ENCODE data around the gene LRP6.

The LRP6 gene

GRCh38 chr12:12229556-12230092 lies 37.2 kb downstream of the LRP6 start:
- Histone ChIP-seq H3K36me3 (ENCODE audit: control insufficient read depth, insufficient read depth, low read length) (no peaks in the 10 kb centered on the region), H3K4me3 (replicated peaks; ENCODE audit: low read depth, low read length) (no peak overlapping the region), H3K27me3 (replicated peaks; ENCODE audit: control insufficient read depth, insufficient read depth, low read length) (no peaks in the 10 kb centered on the region)
- no peak for DNase-seq (ENCODE audit: extremely low read depth, insufficient read length)
- TF ChIP-seq CTCF (IDR thresholded peaks at IDR 0.05; ENCODE audit: insufficient read depth, low read length, poor library complexity, severe bottlenecking): no peak

DNA sequence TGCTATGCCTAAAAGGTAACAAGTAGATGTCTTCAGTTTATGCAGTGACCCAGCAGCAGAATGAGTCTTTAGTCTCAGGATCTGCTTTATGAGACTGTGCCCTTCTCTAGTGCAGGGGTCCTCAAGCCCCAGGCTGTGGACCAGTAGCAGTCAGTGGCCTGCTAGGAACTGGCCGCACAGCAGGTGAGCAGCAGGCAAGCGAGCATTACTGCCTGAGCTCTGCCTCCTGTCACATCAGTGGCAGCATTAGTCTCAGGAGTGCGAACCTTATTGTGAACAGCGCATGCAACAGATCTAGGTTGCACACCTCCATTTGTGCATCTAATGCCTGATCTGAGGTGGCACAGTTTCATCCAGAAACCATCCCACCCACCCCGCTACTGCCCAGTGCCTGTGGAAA lies 38.4 kb downstream of the LRP6 start:
- H3K27me3 ChIP-seq (replicated peaks; ENCODE audit: control insufficient read depth, insufficient read depth, low read length): no peaks in the 10 kb centered on the region
- TF ChIP-seq CTCF (IDR thresholded peaks at IDR 0.05; ENCODE audit: insufficient read depth, low read length, poor library complexity, severe bottlenecking): no peak
- no peak for DNase-seq (ENCODE audit: extremely low read depth, insufficient read length)
- no peaks in the 10 kb centered on the region for H3K36me3 ChIP-seq (ENCODE audit: control insufficient read depth, insufficient read depth, low read length)
- H3K4me3 ChIP-seq (replicated peaks; ENCODE audit: low read depth, low read length): no peak overlapping the region

DNA sequence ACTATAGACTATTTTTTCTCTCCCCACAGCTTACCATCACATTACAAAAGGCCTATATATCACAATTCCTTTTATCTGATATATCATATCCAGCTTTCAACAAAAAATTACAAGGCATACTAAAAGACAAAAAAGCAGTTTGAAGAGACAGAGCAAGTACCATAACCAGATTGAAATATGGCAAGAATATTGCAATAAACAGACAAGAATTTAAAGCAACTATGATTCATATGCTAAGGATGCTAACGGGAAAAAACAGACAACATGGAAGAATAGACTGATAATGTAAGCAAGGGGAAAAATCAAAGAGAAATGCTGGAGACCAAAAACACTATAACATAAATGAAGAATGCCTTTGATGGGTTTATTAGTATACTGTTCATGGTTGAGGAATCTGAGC lies 40.7 kb downstream of the LRP6 start:
- no peak overlapping the region for H3K4me3 ChIP-seq (replicated peaks; ENCODE audit: low read depth, low read length)
- TF ChIP-seq CTCF (IDR thresholded peaks at IDR 0.05; ENCODE audit: insufficient read depth, low read length, poor library complexity, severe bottlenecking): no peak
- H3K27me3 ChIP-seq (replicated peaks; ENCODE audit: control insufficient read depth, insufficient read depth, low read length): no peaks in the 10 kb centered on the region
- no peak for DNase-seq (ENCODE audit: extremely low read depth, insufficient read length)
- no peaks in the 10 kb centered on the region for H3K36me3 ChIP-seq (ENCODE audit: control insufficient read depth, insufficient read depth, low read length)

GRCh38 chr12:12224240-12224940 lies 42.5 kb downstream of the LRP6 start:
- no peak for TF ChIP-seq CTCF (IDR thresholded peaks at IDR 0.05; ENCODE audit: insufficient read depth, low read length, poor library complexity, severe bottlenecking)
- peak; percentile 37 for DNase-seq (ENCODE audit: extremely low read depth, insufficient read length)
- Histone ChIP-seq H3K4me3 (replicated peaks; ENCODE audit: low read depth, low read length) (no peak overlapping the region), H3K27me3 (replicated peaks; ENCODE audit: control insufficient read depth, insufficient read depth, low read length) (no peaks in the 10 kb centered on the region), H3K36me3 (ENCODE audit: control insufficient read depth, insufficient read depth, low read length) (no peaks in the 10 kb centered on the region)

DNA sequence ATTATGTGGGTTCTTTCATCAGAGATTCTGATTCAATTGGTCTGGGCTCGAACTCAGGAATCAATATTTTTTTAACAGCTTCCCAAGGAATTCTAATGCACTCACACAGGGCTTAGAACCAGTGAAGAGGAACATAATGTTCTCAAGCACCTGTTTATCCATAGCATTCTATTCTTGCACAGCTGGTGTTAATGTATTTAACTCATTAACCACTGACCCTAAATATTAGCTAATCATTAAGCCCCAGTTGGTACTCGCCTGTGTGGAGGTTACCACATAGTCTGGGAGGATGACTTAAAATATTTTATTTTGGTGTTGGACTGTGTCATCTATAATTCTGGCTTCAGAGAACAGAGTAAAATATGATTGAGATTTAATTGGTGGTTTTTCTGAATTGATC lies 45.3 kb downstream of the LRP6 start:
- no peak for DNase-seq (ENCODE audit: extremely low read depth, insufficient read length)
- Histone ChIP-seq H3K4me3 (replicated peaks; ENCODE audit: low read depth, low read length) (no peak overlapping the region), H3K36me3 (ENCODE audit: control insufficient read depth, insufficient read depth, low read length) (no peaks in the 10 kb centered on the region), H3K27me3 (replicated peaks; ENCODE audit: control insufficient read depth, insufficient read depth, low read length) (no peaks in the 10 kb centered on the region)
- TF ChIP-seq CTCF (IDR thresholded peaks at IDR 0.05; ENCODE audit: insufficient read depth, low read length, poor library complexity, severe bottlenecking): no peak

Measured in GM06990 (cell line).